HG02763 (cell line): ENCODE results near the gene CLIC3.
"Not testable (repeated sequence)": the region's sequence is repeated elsewhere in the genome, so short reads cannot be mapped to it uniquely, and the experiment has no call there.

Source experiments
- ATAC-seq: cut with Tn5 transposase; IDR thresholded peaks from one replicate; pipeline ENCODE4 v1.9.1; 2021; ENCODE audit warnings: mild to moderate bottlenecking, moderate library complexity; ENCODE audit not compliant: unreplicated experiment

Gene CLIC3

GRCh38 chr9:137004285-137004684, 7.9 kb upstream of the CLIC3 start:
- not testable (repeated sequence) for ATAC-seq

- no peak for ATAC-seq
These were observed 6.3 kb upstream of the CLIC3 start for GRCh38 chr9:137002646-137003041.

DNA sequence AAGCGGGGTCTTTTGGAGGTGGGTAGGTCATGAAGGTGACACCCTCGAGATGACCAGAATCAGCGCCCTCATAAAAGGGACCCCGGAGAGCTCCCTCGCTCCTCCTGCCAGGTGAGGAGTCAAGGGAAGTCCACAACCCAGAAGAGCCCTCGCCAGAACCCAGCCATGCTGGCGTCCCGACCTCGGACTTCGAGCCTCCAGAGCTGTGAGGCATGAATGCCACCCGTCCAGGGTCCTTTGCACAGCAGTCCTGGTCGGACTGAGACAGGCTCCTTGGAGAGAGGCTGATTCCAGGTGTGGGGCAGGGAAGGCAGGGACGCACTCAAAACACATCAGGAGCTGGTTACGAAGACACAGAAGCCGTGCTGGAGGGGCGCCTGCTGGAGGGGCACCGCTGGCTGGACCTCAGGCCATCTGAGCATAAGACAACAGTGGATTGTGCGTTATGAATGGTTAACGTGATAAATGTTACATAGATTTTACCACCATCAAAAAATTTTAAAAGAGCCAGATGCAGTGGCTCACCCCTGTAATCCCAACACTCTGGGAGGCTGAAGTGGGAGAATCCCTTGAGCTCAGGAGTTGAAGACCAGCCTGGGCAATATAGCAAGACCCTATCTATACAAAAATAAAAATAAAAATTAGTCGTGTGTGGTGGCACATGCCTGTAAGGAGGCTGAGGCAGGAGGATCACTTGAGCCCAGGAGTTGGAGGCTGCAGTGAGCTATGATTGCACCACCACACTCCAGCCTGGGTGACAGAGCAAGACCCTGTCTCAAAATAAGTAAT, 5.7 kb upstream of the CLIC3 start:
- no peak for ATAC-seq

DNA sequence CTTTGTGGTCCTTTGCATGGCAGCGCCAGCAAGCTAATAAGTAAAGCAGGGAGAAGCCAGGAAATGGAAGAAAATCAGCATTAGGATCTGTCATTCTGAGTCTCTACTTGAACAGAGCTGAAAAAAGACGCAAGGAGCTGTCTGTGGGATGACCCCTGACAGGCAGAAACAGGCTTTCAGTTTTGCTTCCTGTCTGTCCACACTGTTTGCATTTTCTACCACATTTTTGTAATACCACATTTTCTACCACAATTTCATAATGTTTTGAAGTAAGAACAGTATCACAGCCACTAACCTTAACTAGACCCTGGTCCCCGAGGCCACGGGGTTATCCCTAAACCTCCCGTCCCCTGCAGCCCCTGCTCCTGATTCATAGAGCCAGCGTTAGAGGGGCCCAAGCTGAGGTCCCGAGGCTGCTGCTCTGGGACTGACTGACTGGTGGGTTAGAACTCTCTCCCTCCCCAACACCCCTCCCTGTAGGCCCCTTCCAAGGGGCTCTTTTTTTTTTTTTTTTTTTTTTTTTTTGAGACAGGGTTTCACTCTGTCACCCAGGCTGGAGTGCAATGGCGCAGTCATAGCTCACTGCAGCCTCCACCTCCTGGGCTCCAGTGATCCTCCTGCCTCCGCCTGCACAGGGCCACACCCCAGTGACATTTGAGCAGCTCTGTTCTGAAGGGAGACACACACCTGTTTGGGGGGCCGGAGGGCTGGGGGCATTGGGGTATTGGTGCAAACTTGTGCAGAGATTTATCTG, 4.0 kb upstream of the CLIC3 start:
- ATAC-seq: peak; percentile 63

GRCh38 chr9:136997830-136998234, 1.5 kb upstream of the CLIC3 start:
- ATAC-seq: no peak

GRCh38 chr9:136997371-136997770, 1.0 kb upstream of the CLIC3 start:
- no peak for ATAC-seq

DNA sequence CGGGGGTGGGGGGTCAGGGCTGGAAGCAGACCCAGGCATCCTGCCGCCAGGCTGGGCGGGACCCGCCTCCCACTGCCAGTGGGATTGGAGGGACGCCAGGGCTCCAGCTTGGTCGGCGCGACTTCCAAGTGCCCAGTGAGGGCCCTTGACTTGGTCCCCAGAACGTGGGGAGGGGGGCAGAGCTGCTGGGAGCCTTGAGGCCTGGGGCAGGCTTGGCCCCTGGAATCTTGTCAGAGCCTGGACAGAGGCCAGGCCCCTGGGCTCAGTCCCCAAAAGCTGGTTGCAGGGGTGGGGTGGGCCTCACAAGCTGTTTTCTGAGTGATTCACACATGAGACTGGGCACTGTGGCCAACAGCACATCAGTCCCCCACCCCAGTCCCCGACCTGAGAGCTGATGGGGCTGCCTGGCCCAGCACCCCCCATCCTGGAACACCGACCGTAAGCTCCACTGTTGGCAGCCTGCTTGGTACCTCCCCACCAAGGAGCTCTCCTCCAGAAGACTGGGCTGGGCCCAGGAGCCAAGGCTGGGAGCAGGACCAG, 526 bp downstream of the CLIC3 start:
- no peak for ATAC-seq

DNA sequence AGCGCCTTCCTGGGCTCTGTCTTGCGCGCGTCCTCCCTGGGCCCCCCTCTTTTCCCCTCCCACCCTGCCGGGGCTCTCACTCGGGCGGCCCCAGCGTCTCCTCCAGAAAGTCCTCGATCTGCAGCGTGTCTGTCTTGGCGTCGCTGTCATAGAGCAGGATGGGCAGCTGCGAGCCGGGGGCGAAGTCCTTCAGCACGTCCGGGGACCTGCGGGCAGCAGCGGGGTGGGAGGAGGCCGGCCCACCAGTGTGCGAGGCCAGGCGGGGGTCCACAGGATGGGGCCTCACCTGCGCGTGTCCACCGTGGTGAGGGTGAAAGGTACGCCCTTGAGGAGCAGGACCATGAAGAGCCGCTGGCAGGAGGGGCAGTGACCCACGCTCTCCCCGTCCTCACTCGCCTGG, 1.0 kb downstream of the CLIC3 start:
- ATAC-seq: no peak

DNA sequence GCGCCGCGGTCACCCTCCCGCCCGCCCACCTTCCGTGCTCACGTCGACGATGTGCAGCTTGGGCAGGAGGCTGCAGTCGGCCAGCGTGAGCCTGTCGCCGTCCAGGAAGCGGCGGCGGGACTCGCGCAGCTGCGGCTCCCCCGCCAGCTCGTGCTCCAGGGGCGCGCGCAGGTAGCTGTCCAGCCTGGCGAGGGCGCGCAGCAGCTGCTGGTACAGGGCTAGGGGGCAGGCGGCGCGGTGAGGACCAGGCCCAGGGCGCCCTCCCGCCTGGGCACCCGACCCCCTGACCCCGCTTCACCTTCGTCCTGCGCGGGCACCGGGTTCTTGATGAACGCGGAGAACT, 1.5 kb downstream of the CLIC3 start:
- ATAC-seq: no peak

DNA sequence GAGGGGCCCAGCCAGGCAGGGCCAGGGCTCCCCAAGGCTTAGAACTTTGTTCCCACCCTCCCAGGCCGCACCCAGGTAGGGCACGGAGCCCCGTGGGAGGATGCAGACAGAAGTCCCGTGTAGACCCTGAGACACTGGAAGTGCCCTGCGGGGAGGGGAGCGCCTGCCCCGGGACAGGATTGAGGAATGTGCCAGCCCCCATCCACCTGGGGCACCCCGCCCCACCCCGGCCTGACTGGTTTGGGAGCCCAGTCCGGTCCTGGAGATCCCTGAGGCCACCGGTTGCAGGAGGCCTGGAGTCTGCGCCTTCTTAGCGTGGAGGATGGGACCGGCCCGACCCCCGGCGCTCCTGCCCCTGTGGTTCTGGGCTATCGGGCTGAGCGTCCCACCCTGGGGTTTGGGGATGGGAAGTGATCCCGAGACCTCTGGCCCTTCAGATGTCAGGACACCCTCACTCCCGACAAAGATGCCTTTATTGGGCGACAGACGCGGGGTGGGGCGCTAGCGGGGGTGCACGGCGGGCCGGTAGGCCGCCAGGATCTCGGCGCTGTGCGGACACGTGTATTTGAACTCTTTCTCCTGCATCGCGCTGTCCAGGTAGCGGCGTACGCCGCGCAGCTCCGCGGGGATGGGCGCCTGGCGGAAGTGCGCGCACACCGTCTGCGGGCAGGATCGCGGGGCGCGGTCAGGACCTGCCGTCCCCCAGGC, 2.0 kb downstream of the CLIC3 start:
- no peak for ATAC-seq

DNA sequence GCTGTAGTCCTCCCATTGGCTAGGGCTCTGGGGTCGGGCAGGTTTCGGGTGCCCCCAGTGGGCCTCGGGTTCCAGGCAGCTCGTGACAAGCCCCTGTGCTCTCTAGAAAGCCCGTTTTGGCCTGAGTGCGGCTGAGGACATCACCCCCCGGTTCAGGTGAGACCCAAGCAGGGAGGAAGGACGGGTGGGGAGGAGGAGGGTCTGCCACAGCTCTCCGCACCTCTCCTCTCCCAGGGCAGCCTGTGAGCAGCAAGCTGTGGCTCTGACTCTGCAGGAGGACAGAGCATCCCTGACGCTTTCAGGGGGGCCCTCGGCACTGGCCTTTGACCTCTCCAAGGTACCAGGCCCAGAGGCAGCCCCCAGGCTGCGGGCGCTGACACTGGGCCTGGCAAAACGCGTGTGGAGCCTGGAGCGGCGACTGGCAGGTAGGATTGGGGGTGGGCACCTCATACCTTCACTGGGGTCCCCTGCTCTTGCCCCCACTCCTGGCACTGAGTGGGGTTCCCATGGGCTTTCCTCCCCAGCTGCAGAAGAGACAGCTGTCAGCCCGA, 3.5 kb downstream of the CLIC3 start:
- no peak for ATAC-seq

DNA sequence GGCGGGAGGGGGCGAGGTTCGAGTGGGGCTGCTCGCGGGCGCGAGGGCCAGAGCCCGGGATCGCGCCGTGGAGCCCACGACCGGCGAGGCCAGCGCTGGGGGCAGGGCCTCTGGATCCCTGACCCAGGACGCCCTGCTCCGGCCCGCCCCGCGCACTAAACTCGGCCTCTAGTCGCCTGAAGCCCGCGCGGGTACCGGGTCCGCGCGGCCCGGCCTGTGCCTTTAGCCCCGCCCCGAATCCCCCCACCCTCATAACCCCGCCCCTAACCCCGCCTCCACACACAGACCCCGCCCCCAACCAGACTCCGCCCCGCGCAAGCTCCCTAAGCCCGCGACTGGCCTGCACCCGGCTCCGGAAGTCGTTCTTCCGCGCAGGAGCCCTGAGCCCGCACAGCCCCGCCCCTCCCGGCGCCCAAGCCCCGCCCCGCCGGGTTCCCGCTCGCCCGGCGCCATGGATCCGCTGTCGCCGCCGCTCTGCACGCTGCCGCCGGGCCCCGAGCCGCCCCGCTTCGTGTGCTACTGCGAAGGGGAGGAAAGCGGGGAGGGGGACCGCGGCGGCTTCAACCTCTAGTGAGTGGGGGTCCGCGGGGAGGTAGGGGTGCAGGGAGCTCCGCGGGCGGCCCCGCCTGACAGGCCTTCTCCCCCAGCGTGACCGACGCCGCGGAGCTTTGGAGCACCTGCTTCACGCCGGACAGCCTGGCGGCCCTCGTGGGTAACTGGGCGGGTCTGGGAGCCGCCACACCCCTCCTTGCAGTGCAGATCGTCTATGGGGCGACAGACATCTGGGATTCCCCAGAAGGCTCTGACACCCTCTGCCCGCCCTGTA, 4.2 kb downstream of the CLIC3 start, which contains the start of gene PAXX:
PAXX (plus strand) TSS at position 430 of the 826 bp plus-strand sequence; CDS start at position 452, 22 bp downstream.
- ATAC-seq: peak; percentile 75

- no peak for ATAC-seq
These were observed 6.0 kb downstream of the CLIC3 start for GRCh38 chr9:136990242-136990911.

DNA sequence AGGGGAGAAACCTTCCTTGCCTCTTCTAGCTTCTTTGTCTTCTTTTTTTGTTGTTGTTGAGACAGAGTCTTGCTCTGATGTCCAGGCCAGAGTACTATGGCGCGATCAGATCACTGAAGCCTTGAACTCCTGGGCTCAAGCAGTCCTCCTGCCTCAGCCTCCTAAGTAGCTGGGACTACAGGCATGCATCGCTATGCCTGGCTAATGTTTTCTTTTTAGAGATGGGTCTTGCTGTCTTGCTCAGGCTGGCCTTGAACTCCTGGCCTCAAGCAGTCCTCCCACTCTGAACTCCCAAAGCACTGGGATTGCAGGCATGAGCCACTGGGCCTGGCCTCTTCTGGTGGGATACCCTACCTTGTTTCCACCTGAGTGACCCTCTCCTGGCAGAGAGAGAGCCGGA, 7.5 kb downstream of the CLIC3 start:
- no peak for ATAC-seq

GRCh38 chr9:136985853-136986252, 10.5 kb downstream of the CLIC3 start:
- no peak for ATAC-seq

GRCh38 chr9:136985027-136985602, 11.3 kb downstream of the CLIC3 start:
- ATAC-seq: no peak

- ATAC-seq: no peak
These were observed 11.8 kb downstream of the CLIC3 start for GRCh38 chr9:136984464-136985026.

- ATAC-seq: no peak
These were observed 12.6 kb downstream of the CLIC3 start for GRCh38 chr9:136983656-136984314.
